Measurements from ENCODE around the gene KIF3C. TPM values are rescaled to one million over a fixed set of nuclear protein-coding genes. Genes with fewer than 3 reads are reported as not detected.

The KIF3C gene
- total and polyA plus RNA-seq, 2 donors (not counting 1 experiment from before 2014, with no cell fraction given) = 9.7 to 13.0 TPM

DNA sequence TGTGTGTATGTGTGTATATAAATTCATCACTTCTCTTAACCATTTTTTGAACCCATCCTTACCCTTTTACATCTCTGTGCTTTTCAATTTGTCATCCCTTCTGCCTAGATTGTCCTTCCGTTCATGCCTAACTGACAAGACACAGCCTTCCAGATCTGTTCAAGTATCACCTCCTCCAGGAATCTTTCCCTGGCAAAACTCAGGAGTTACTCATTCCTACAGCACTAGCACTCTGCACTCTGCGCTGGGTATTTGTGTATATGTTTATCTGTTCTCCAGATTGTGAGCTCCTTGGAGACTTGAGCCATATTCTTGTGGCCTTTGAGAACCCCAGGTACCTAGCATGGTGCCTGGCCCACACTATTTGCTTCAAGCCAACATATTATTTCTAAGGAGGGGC lies 77.2 kb downstream of the KIF3C start:
- H3K27ac ChIP-seq (ENCODE audit: insufficient read depth, low read length) = no peak overlapping the region
- TF ChIP-seq EZH2 (IDR thresholded peaks at IDR 0.05; ENCODE audit: low read length, missing control alignments) (no peak), CTCF (conservative IDR thresholded peaks at IDR 0.05 in 1 of 2, IDR thresholded peaks at IDR 0.05 in 1 of 2; ENCODE audit: low read depth in 1 of 2, low read length in 2 of 2) (no peak)
- no peaks in the 10 kb centered on the region for H3K36me3 ChIP-seq (ENCODE audit: control insufficient read depth, insufficient read depth, low read length)
- H3K4me2 ChIP-seq (ENCODE audit: extremely low read depth, insufficient read depth, low read length) = no peak overlapping the region
- H3K4me1 ChIP-seq (ENCODE audit: control insufficient read depth, extremely low read depth, insufficient read depth, low read length) = no peaks in the 10 kb centered on the region
- no peaks in the 10 kb centered on the region for H4K20me1 ChIP-seq (ENCODE audit: control insufficient read depth, extremely low read depth, insufficient read depth, low read length)
- no peak overlapping the region for H2AFZ ChIP-seq (ENCODE audit: low read length)
- no peaks in the 10 kb centered on the region for H3K9me3 ChIP-seq (ENCODE audit: control insufficient read depth, insufficient read depth, low read depth, low read length)
- H3K79me2 ChIP-seq (ENCODE audit: control insufficient read depth, insufficient read depth, low read length) = no peaks in the 10 kb centered on the region
- no peaks in the 10 kb centered on the region for H3K27me3 ChIP-seq (ENCODE audit: control insufficient read depth, insufficient read depth, low read length)
- no peak overlapping the region for H3K4me3 ChIP-seq (replicated peaks in 1 of 4; ENCODE audit: control extremely low read depth in 1 of 4, insufficient read depth in 1 of 4, low read depth in 3 of 4, low read length in 4 of 4)
- no peak overlapping the region for H3K9ac ChIP-seq (ENCODE audit: insufficient read depth, low read length)
- no peak for DNase-seq (ENCODE audit: low read depth in 2 of 2)

DNA sequence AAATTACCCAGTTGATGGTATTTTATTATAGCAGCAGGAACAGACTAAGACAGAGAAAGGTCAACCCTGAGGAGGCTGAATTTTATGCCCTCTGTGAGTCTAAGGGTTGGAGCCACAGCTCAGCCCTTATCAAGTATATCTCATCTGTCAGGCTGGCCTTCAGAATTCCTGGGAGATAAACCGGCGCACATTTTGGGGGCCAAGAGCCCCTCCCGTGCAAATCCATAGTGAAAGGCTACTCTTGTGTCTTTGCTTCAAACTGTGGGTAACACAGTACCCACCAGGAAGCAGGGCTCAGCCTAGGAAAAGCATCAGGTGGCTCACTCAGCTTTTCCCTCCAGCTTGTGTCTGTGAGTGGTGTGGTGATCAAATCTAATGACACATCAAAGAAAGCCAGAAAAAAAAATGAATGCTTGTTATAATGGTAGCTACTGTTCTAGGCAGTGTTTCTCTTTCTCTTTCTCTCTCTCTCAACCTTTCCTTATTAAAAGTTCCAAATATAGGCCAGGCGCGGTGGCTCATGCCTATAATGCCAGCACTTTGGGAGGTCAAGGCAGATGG lies 79.0 kb downstream of the KIF3C start:
- H3K79me2 ChIP-seq (ENCODE audit: control insufficient read depth, insufficient read depth, low read length) = no peaks in the 10 kb centered on the region
- H3K9me3 ChIP-seq (ENCODE audit: control insufficient read depth, insufficient read depth, low read depth, low read length) = no peaks in the 10 kb centered on the region
- no peak overlapping the region for H3K9ac ChIP-seq (ENCODE audit: insufficient read depth, low read length)
- H3K4me2 ChIP-seq (ENCODE audit: extremely low read depth, insufficient read depth, low read length) = no peak overlapping the region
- no peak for DNase-seq (ENCODE audit: low read depth in 2 of 2)
- TF ChIP-seq EZH2 (IDR thresholded peaks at IDR 0.05; ENCODE audit: low read length, missing control alignments) = no peak
- no peak for TF ChIP-seq CTCF (conservative IDR thresholded peaks at IDR 0.05 in 1 of 2, IDR thresholded peaks at IDR 0.05 in 1 of 2; ENCODE audit: low read depth in 1 of 2, low read length in 2 of 2)
- no peaks in the 10 kb centered on the region for H3K36me3 ChIP-seq (ENCODE audit: control insufficient read depth, insufficient read depth, low read length)
- no peaks in the 10 kb centered on the region for H3K4me1 ChIP-seq (ENCODE audit: control insufficient read depth, extremely low read depth, insufficient read depth, low read length)
- H3K27me3 ChIP-seq (ENCODE audit: control insufficient read depth, insufficient read depth, low read length) = no peaks in the 10 kb centered on the region
- H4K20me1 ChIP-seq (ENCODE audit: control insufficient read depth, extremely low read depth, insufficient read depth, low read length) = no peaks in the 10 kb centered on the region
- H3K4me3 ChIP-seq (replicated peaks in 1 of 4; ENCODE audit: control extremely low read depth in 1 of 4, insufficient read depth in 1 of 4, low read depth in 3 of 4, low read length in 4 of 4) = no peak overlapping the region
- H3K27ac ChIP-seq (ENCODE audit: insufficient read depth, low read length) = no peak overlapping the region
- H2AFZ ChIP-seq (ENCODE audit: low read length) = no peak overlapping the region

GRCh38 chr2:25899404-25899970 lies 82.8 kb downstream of the KIF3C start:
- DNase-seq (ENCODE audit: low read depth in 2 of 2) = peak in 1 of 2 donors; percentile 18
- no peak for TF ChIP-seq CTCF (conservative IDR thresholded peaks at IDR 0.05 in 1 of 2, IDR thresholded peaks at IDR 0.05 in 1 of 2; ENCODE audit: low read depth in 1 of 2, low read length in 2 of 2)
- no peak for TF ChIP-seq EZH2 (IDR thresholded peaks at IDR 0.05; ENCODE audit: low read length, missing control alignments)
- no peak overlapping the region for H3K4me3 ChIP-seq (replicated peaks in 1 of 4; ENCODE audit: control extremely low read depth in 1 of 4, insufficient read depth in 1 of 4, low read depth in 3 of 4, low read length in 4 of 4)
- H3K4me1 ChIP-seq (ENCODE audit: control insufficient read depth, extremely low read depth, insufficient read depth, low read length) = no peaks in the 10 kb centered on the region
- H4K20me1 ChIP-seq (ENCODE audit: control insufficient read depth, extremely low read depth, insufficient read depth, low read length) = no peaks in the 10 kb centered on the region
- H3K4me2 ChIP-seq (ENCODE audit: extremely low read depth, insufficient read depth, low read length) = no peak overlapping the region
- H3K27ac ChIP-seq (ENCODE audit: insufficient read depth, low read length) = no peak overlapping the region
- no peaks in the 10 kb centered on the region for H3K36me3 ChIP-seq (ENCODE audit: control insufficient read depth, insufficient read depth, low read length)
- H3K9me3 ChIP-seq (ENCODE audit: control insufficient read depth, insufficient read depth, low read depth, low read length) = no peaks in the 10 kb centered on the region
- H3K79me2 ChIP-seq (ENCODE audit: control insufficient read depth, insufficient read depth, low read length) = no peaks in the 10 kb centered on the region
- H3K27me3 ChIP-seq (ENCODE audit: control insufficient read depth, insufficient read depth, low read length) = no peaks in the 10 kb centered on the region
- H2AFZ ChIP-seq (ENCODE audit: low read length) = no peak overlapping the region
- no peak overlapping the region for H3K9ac ChIP-seq (ENCODE audit: insufficient read depth, low read length)

Measured in fibroblast of lung (primary cell).